GM18505 (cell line): ENCODE data around the gene LARGE1.

Experiments
- ATAC-seq: cut with Tn5 transposase; IDR thresholded peaks from one replicate; pipeline ENCODE4 v1.9.1; 2021; ENCODE audit not compliant: unreplicated experiment
- POLR2A ChIP-seq: IDR thresholded peaks from 4 replicates; pipeline ENCODE4 v1.6.1; 2011; ENCODE audit warnings: borderline replicate concordance; ENCODE audit not compliant: insufficient read depth, insufficient read length; ENCODE audit errors: extremely low read depth

The LARGE1 gene

DNA sequence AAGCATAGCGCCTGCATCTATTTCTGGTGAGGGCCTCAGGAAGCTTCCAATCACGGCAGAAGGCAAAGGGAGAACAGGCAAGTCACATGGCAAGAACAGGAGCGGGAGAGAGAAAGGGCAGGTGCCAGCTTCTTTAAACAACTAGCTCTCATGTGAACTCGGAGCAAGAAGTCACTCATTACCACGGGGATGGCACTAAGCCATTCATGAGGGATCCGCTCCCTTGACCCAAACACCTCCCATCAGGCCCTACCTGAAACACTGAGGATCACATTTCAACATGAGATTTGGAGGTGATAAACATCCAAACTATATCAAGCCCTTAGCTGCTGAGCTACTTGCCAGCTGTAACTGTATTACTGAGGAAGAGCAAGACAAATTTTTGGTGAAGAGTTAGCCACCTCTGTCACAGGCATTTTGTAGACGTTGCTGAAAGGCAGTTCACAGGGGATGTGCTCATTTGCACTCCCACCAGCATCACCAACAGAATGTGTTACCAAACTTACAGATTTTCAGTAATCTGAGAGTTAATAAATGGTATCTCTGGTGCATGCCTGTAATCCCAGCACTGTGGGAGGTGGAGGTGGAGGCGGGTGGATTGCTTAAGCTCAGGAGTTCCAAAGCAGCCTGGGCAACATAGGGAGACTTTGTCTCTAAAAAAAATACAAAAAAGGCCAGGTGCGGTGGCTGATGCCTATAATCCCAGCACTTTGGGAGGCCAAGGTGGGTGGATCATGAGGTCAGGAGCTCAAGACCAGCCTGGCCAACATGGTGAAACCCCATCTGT lies 398.2 kb downstream of the LARGE1 start:
- ATAC-seq = no peak
- TF ChIP-seq POLR2A = no peak

DNA sequence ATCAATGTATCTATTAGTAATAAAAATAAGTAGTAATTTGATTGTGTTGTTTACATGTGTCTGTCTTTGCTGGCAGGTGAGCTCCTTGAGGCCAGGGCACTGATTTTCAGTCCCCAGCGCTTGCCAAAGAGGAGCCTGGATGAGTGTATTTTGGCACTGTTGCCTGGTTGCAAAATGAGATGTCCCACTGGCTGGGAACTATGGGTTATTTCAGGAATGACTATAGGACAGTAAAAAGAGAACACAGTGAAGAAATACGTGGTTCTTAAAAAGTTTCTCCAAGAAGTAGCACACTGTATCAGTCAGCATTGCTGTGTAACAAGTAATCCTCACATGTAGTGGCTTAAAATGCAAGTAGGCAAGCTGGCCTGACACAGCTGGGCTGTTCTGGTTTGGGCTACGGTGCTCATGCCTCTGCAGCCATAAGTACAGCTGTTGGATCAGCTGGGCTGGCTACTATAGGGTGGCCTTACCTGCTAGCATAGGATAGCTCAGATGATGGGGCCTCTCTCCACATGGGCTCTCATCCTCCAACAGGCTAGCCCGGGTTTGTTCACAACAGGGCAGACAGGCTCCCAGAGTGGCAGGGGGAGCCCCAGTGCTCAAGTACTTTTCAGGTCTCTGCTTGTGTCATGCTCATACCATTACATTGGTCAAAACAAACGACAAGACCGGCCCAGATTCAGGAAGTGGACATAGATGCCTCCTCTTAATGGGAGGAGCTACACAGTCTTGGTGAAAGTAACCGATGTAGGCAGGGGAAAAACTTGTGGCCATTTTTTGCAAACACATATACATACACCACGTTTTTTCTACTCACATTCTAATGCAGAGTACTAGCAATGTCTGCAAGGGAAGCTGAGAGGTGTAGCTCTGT lies 399.1 kb downstream of the LARGE1 start:
- ATAC-seq = no peak
- no peak for TF ChIP-seq POLR2A

DNA sequence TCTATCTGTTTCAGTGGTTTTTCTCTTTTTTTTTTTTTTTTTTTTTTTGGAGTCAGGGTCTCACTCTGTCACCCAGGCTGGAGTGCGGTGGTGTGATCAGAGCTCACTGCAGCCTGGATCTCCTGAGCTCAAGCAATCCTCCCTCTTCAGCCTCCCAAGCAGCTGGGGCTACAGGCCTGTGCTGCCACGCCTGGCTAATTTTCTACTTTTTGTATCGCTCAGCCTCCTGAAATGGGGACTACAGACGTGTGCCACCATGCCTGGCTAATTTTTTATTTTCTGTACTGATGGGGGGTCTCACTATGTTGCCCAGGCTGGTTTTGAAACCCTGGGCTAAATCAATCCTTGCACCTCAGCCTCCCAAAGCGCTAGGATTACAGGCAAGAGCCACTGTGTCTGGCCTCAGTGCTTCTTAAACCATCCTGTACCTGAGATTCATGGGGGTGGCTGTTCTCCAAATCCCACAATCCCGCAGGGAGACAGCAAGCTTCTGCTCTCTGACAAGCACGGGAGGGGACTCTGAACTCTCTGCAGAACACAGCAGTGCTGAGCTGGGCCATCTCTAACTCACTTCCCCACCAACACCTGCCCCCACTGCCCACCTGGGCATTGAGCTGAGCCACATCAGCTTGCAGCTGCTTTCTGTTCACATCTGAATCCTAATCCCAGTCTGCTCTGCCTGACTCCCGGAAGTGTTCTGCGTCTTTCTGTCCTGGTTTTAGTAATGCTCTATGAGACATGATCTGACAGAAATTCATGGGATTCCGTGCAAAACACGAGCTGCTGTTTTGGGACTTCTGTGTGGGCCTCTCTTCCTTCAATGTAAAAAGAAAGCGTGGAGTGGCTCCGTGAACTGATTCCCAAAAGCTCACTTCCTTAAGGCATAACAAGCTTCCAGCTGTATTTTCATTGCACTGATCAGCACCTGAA lies 400.0 kb downstream of the LARGE1 start:
- no peak for TF ChIP-seq POLR2A
- ATAC-seq = no peak

DNA sequence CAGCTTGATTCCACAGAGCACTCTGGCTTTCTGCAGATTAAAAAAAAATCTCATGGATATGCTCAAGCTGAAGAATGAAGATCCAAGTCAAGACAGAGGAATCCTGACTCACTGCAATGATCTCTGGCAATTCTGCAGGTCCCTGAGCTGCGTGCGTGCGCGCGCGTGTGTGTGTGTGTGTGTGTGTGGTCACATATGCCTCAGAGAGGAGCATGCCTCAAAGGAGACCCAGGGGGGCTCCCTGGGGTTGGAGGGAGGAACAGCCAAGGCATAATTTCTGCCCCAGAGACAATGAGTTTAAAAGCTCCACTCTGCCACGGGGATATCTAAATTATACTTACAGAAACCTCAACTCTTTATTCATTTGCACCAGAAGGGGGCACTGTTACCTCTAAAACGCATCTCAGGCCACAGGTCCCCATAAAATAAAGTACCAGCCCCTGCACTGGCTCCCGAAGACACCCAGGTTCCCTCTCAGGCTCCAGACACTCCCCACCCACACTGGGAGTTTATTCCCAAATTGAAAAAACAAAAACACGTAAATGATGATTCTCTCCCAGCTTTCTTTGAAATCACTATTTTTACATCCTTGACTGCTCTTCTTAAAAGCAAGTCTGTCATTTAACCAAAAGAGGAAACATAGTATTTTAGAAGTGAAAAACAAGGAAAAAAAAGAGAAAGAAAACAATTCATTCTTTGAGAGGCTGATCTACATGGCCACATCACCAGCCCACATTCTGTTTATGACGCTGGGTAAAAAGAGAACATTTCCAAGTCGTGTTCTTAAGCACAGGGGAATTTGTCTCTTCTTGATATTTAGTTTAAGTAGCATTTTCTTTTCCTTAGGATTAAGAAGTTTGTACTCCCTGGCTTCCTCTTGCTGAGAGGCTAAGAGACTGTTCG lies 401.0 kb downstream of the LARGE1 start:
- no peak for ATAC-seq
- no peak for TF ChIP-seq POLR2A

DNA sequence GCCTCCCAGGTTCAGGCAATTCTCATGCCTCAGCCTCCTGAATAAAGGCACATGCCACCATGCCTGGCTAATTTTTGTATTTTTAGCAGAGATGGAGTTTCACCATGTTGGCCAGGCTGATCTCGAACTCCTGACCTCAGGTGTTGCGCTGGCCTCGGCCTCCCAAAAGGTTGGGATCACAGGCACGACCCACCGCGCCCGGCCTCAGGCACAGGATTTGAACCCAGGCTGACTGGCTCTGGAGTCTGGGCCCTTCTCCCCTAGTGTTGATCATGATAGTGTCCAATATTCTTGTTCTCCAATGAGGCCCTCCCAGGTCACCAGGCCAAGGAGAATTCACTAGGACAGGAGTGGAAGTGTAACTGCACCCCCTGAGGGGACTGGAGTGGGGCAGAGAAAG lies 401.9 kb downstream of the LARGE1 start:
- TF ChIP-seq POLR2A = no peak
- ATAC-seq = no peak

DNA sequence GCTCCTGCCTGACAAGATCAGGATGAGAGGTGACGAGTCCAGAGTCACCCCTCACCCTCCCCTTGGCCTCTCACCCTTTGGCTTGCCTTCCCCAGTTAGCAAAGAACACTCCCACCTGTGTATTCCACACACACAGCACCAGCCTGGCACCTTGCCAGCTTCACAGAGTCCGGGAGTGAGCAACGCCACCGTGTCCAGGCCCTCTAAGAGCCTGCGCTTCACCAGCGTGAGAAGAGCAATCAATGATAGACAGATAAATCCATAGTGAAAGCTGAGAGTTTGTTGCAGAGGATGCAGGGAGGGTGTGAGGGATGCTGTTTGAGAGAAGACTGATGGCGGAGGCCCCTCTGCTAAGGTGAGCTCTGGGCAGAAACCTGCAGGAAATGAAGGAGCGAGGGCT lies 404.5 kb downstream of the LARGE1 start:
- no peak for TF ChIP-seq POLR2A
- ATAC-seq = no peak

DNA sequence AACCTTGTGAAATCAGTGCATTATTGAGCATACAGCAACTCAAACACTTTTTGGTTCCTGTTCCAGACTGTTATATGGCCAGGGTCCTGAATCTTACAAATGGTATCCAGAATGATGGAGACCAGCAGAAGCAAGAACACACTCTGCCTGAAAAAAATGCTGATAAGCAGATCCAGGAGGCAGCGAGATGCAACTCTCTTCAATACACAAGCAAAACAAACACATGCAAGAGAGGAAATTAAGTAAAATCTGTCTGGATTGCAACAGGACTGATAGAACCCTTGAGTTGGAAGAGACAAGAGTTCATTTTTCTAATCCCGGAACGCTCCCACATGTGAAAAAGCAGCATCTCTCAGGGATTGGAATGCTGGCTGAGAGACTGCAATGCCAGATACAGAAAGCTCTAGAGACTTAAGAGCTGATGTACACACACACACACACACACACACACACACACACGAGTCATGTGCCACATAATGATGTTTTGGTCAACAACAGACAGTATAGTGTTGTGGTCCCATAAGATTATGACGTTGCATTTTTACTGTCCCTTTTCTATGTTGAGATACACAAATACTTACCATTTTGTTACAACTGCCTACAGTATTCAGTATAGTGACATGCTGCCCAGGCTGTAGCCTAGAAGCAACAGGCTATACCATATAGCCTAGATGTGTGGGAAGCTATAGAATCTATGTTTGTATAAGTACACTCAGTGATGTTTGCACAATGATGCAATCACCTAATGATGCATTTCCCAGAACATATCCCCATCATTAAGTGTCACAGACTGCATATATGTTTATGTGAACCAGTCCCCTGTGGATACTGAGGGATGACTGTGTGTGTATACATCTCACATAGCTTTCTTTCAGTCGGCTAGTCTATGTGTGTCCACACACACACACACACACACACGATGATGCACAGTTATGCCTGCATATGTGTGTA lies 406.6 kb downstream of the LARGE1 start:
- TF ChIP-seq POLR2A = no peak
- no peak for ATAC-seq

DNA sequence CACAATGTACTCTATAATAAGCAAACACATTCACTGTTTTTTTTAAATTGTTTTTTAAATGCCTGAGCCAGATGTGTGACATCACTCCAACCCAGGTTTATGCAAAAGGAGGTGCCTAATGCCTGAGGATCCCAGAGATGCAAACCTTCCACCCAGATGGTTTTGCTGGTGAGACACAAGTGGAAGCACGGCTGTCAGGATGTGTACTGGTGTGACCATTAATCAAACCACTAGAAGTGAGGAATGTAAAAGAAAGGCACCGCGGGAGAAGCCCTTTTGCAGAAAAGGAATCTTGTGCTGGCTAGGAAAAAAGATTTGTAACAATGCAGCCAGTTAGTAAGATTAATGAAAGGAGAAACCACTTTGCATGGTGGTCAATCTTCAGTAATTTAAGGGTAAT lies 407.4 kb downstream of the LARGE1 start:
- ATAC-seq = no peak
- TF ChIP-seq POLR2A = no peak

DNA sequence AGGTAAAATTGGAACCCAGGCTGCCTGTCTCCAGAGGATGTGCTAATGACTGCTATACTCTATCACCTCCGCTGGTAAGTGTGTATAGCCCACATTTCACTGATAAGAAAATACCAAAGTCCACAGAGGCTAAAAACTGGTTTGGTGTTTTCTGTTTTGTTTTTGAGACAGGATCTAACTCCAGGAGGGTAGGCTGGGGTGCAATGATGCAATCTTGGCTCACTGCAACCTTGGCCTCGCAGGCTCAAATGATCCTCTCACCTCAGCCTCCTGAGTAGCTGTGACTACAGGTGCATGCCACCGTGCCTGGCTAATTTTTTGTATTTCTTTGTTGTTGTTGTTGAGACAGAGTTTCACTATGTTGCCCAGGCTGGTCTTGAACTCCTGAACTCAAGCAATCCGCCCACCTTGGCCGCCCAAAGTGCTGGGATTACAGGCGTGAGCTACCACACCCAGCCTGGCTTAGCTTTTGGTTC lies 409.8 kb downstream of the LARGE1 start:
- TF ChIP-seq POLR2A = no peak

DNA sequence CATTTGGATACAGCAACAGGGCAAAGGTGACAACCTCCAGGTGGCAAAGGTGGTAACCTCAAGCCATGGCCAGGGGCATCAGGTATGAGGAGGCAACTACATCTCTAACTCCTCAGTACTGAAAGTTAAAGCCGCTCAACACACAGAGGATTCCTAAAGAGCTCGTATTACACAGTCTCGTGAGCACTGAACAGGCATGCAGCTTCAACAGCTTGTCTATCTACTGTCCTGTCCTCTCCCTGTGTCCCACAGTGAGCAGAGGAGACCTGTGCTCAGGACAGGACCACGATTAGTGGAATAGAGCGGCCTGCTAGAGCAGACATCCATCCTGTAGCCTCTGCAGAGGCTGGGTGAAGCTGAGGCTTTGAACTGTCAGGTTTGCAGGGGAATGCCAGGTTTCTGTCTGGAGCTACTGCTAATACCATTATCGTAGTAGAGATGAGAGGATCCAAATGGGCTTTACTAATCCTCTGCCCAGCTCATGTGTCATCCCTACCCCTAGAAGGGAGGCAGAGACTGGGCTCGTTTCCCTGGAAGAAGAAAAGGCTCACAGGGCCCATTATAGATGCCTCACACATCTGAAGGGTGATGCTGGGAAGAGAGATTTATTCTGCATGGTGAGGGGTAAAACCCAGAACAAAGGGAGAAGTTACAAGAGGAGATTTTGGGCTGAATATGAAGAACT lies 415.2 kb downstream of the LARGE1 start:
- ATAC-seq = no peak

More for the DNA sequence above, 409.8 kb downstream of the LARGE1 start:
- ATAC-seq = no peak

More for the DNA sequence above, 415.2 kb downstream of the LARGE1 start:
- TF ChIP-seq POLR2A = no peak
